Osteocyte (in vitro differentiated cells): Measurements from ENCODE around the gene GBP5. TPM values are rescaled to one million over a fixed set of nuclear protein-coding genes. Genes with fewer than 3 reads are reported as not detected.
"Not testable (repeated sequence)": the region's sequence is repeated elsewhere in the genome, so short reads cannot be mapped to it uniquely, and the experiment has no call there.

Source experiments
- DNase-seq: peaks from one replicate; pipeline ENCODE4 v3.0.0; 2021; ENCODE audit warnings: mixed read lengths; ENCODE audit not compliant: unreplicated experiment; ENCODE audit errors: extremely low spot score
- H3K27ac Mint-ChIP-seq: one replicate; pipeline ENCODE4 v1.8.0; 2021; ENCODE audit warnings: mild to moderate bottlenecking, mixed read lengths; ENCODE audit not compliant: unreplicated experiment
- H3K27me3 Mint-ChIP-seq: one replicate; pipeline ENCODE4 v1.8.0; 2021; ENCODE audit warnings: mixed read lengths; ENCODE audit not compliant: unreplicated experiment
- H3K36me3 Mint-ChIP-seq: one replicate; pipeline ENCODE4 v1.8.0; 2021; ENCODE audit warnings: mixed read lengths; ENCODE audit not compliant: unreplicated experiment
- H3K4me1 Mint-ChIP-seq: one replicate; pipeline ENCODE4 v1.8.0; 2021; ENCODE audit warnings: mixed read lengths; ENCODE audit not compliant: unreplicated experiment
- H3K4me3 Mint-ChIP-seq: one replicate; pipeline ENCODE4 v1.8.0; 2021; ENCODE audit warnings: mild to moderate bottlenecking, moderate library complexity, mixed read lengths; ENCODE audit not compliant: unreplicated experiment
- H3K9me3 Mint-ChIP-seq: one replicate; pipeline ENCODE4 v1.8.0; 2021; ENCODE audit warnings: mixed read lengths; ENCODE audit not compliant: unreplicated experiment
- CTCF ChIP-seq: fragments of 200-600 bp; sonication (generic); IDR thresholded peaks from 2 replicates; pipeline ENCODE4 v1.5.0; 2021; ENCODE audit warnings: antibody characterized with exemption, mild to moderate bottlenecking, moderate library complexity
- long read RNA-seq: library from polyadenylated mRNA; unstranded; transcript quantifications from one replicate; pipeline ENCODE4 v2.0.0, GENCODE V29; 2021
- total RNA-seq: library from RNA; stranded (reverse); gene quantifications from 2 replicates; pipeline ENCODE4 v1.2.1, GENCODE V29; 2021

The GBP5 gene
- not detected in 2 replicates for total RNA-seq
- long read RNA-seq: 0 reads

- not testable (repeated sequence) for H3K4me1 Mint-ChIP-seq, H3K4me3 Mint-ChIP-seq, H3K27ac Mint-ChIP-seq, H3K36me3 Mint-ChIP-seq, DNase-seq, H3K27me3 Mint-ChIP-seq, H3K9me3 Mint-ChIP-seq
These were observed at the start of gene GBP5 for GRCh38 chr1:89272269-89273041. Gene GBP5 (minus strand): TSS chr1:89272860. CDS start chr1:89269555, 3,305 bp downstream.

- Mint-ChIP-seq H3K27me3 (peaks cover 3% of the 10 kb centered on the region), H3K9me3 (peaks cover 8% of the 10 kb centered on the region), H3K27ac (no peak overlapping the region), H3K36me3 (no peaks in the 10 kb centered on the region), H3K4me1 (no peaks in the 10 kb centered on the region), H3K4me3 (no peak overlapping the region)
- no peak for TF ChIP-seq CTCF
- DNase-seq: no peak
These were observed 49.7 kb upstream of the GBP5 start for GRCh38 chr1:89322402-89322801.

- H3K9me3 Mint-ChIP-seq: no peaks in the 10 kb centered on the region
- no peaks in the 10 kb centered on the region for H3K36me3 Mint-ChIP-seq
- peaks cover 6% of the 10 kb centered on the region for H3K4me1 Mint-ChIP-seq
- no peak overlapping the region for H3K27ac Mint-ChIP-seq
- no peak overlapping the region for H3K4me3 Mint-ChIP-seq
- H3K27me3 Mint-ChIP-seq: no peaks in the 10 kb centered on the region
- no peak for TF ChIP-seq CTCF
- DNase-seq: no peak
These were observed 39.9 kb upstream of the GBP5 start for GRCh38 chr1:89312572-89312971.

- no peak for TF ChIP-seq CTCF
- peaks cover 6% of the 10 kb centered on the region for H3K4me1 Mint-ChIP-seq
- H3K27me3 Mint-ChIP-seq: no peaks in the 10 kb centered on the region
- H3K9me3 Mint-ChIP-seq: no peaks in the 10 kb centered on the region
- H3K27ac Mint-ChIP-seq: no peak overlapping the region
- DNase-seq: no peak
- no peaks in the 10 kb centered on the region for H3K36me3 Mint-ChIP-seq
- no peak overlapping the region for H3K4me3 Mint-ChIP-seq
These were observed 39.1 kb upstream of the GBP5 start for GRCh38 chr1:89311757-89312156.

- H3K4me3 Mint-ChIP-seq: no peak overlapping the region
- H3K4me1 Mint-ChIP-seq: peaks cover 6% of the 10 kb centered on the region
- H3K9me3 Mint-ChIP-seq: no peaks in the 10 kb centered on the region
- no peaks in the 10 kb centered on the region for H3K27me3 Mint-ChIP-seq
- H3K36me3 Mint-ChIP-seq: no peaks in the 10 kb centered on the region
- H3K27ac Mint-ChIP-seq: no peak overlapping the region
- TF ChIP-seq CTCF: no peak
- DNase-seq: no peak
These were observed 38.3 kb upstream of the GBP5 start for GRCh38 chr1:89310976-89311375.
